ENCODE data around the gene EXOG. TPM values are rescaled to one million over a fixed set of nuclear protein-coding genes. Genes with fewer than 3 reads are reported as not detected.

EXOG gene
- total RNA-seq, 1 experiment from 2014 or later = 13.7 TPM

DNA sequence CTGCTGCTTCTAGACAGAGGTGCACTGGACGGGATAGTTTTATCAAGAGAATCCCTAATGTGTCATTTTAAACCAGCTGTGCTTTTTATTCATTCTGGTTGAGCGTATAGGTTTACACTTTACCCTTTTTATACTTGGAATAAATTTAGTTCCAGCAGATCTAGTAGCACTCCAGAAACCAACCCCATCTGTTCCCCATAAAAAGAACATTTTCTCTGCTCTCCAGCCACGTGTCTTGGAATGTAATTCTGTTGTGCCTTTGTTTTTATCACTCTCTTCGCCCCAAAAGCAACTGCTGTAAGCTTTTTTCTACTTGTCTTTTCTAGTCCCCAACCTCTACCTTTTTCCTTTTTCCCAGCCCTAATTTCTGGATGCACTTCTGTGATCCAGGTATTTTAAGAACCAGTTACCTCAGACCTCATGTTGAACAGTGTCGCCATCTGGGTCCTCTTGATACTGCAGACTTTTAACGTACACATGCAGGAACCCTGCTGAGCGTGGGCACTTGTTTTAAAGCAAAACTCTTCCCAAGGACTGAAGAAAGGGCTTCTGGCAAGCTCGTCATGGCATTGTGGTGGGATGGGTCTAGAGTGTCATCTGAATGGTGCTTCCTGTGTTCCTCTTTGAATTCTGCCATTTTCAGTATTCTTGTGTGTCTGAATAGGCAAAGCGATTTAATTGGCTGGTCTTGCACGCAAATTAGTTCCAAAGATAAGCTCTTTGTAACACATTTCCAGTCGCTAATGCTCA lies 5.7 kb upstream of the EXOG start:
- no peak for TF ChIP-seq ZNF138 (CRISPR knock-in tag; conservative IDR thresholded peaks at IDR 0.05)
- no peak for TF ChIP-seq JUN (CRISPR knock-in tag; IDR thresholded peaks at IDR 0.05)
- TF ChIP-seq, protein P1, sequence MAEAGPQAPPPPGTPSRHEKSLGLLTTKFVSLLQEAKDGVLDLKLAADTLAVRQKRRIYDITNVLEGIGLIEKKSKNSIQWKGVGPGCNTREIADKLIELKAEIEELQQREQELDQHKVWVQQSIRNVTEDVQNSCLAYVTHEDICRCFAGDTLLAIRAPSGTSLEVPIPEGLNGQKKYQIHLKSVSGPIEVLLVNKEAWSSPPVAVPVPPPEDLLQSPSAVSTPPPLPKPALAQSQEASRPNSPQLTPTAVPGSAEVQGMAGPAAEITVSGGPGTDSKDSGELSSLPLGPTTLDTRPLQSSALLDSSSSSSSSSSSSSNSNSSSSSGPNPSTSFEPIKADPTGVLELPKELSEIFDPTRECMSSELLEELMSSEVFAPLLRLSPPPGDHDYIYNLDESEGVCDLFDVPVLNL (CRISPR knock-in tag; IDR thresholded peaks at IDR 0.05; ENCODE audit: borderline replicate concordance, low read depth) = no peak
- TF ChIP-seq, protein P2, sequence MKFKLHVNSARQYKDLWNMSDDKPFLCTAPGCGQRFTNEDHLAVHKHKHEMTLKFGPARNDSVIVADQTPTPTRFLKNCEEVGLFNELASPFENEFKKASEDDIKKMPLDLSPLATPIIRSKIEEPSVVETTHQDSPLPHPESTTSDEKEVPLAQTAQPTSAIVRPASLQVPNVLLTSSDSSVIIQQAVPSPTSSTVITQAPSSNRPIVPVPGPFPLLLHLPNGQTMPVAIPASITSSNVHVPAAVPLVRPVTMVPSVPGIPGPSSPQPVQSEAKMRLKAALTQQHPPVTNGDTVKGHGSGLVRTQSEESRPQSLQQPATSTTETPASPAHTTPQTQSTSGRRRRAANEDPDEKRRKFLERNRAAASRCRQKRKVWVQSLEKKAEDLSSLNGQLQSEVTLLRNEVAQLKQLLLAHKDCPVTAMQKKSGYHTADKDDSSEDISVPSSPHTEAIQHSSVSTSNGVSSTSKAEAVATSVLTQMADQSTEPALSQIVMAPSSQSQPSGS (CRISPR knock-in tag; IDR thresholded peaks at IDR 0.05; ENCODE audit: borderline replicate concordance, low read depth) = no peak
- TF ChIP-seq RORB (CRISPR knock-in tag; IDR thresholded peaks at IDR 0.05) = no peak
- no peak for TF ChIP-seq JAZF1 (CRISPR knock-in tag; IDR thresholded peaks at IDR 0.05)
- TF ChIP-seq PREB (CRISPR knock-in tag; IDR thresholded peaks at IDR 0.05; ENCODE audit: borderline replicate concordance) = no peak
- no peak for TF ChIP-seq SOX15 (CRISPR knock-in tag; IDR thresholded peaks at IDR 0.05)
- no peak for TF ChIP-seq NFE2L1 (CRISPR knock-in tag; IDR thresholded peaks at IDR 0.05)
- no peak for TF ChIP-seq ATF1 (CRISPR knock-in tag; IDR thresholded peaks at IDR 0.05)
- TF ChIP-seq, protein P3, sequence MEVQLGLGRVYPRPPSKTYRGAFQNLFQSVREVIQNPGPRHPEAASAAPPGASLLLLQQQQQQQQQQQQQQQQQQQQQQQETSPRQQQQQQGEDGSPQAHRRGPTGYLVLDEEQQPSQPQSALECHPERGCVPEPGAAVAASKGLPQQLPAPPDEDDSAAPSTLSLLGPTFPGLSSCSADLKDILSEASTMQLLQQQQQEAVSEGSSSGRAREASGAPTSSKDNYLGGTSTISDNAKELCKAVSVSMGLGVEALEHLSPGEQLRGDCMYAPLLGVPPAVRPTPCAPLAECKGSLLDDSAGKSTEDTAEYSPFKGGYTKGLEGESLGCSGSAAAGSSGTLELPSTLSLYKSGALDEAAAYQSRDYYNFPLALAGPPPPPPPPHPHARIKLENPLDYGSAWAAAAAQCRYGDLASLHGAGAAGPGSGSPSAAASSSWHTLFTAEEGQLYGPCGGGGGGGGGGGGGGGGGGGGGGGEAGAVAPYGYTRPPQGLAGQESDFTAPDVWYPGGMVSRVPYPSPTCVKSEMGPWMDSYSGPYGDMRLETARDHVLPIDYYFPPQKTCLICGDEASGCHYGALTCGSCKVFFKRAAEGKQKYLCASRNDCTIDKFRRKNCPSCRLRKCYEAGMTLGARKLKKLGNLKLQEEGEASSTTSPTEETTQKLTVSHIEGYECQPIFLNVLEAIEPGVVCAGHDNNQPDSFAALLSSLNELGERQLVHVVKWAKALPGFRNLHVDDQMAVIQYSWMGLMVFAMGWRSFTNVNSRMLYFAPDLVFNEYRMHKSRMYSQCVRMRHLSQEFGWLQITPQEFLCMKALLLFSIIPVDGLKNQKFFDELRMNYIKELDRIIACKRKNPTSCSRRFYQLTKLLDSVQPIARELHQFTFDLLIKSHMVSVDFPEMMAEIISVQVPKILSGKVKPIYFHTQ (CRISPR knock-in tag; IDR thresholded peaks at IDR 0.05) = no peak
- no peak for TF ChIP-seq KAT7 (CRISPR knock-in tag; IDR thresholded peaks at IDR 0.05; ENCODE audit: borderline replicate concordance)
- TF ChIP-seq TP53 (CRISPR knock-in tag; IDR thresholded peaks at IDR 0.05) = no peak
- TF ChIP-seq, protein P4, sequence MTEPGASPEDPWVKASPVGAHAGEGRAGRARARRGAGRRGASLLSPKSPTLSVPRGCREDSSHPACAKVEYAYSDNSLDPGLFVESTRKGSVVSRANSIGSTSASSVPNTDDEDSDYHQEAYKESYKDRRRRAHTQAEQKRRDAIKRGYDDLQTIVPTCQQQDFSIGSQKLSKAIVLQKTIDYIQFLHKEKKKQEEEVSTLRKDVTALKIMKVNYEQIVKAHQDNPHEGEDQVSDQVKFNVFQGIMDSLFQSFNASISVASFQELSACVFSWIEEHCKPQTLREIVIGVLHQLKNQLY (CRISPR knock-in tag; IDR thresholded peaks at IDR 0.05) = no peak
- TF ChIP-seq ELF4 (CRISPR knock-in tag; IDR thresholded peaks at IDR 0.05; ENCODE audit: low read depth) = no peak
- Mint-ChIP-seq H3K4me3 (no peak overlapping the region), H3K4me1 (no peaks in the 10 kb centered on the region), H3K27me3 (ENCODE audit: low read depth) (no peaks in the 10 kb centered on the region), H3K27ac (no peak overlapping the region; the same call in 1 of the 2 replicates), H3K36me3 (no peaks in the 10 kb centered on the region; the same call in 1 of the 2 replicates), H3K9me3 (no peaks in the 10 kb centered on the region)
- ChIA-PET CTCF (interaction anchor here (1.1 to 1.7 kb wide), 2 partner anchors 38 to 165 kb away, joined by 4 to 6 read pairs; no protein-coding TSS in a partner anchor), POLR2A (no interaction called here)
- ATAC-seq (no peak), DNase-seq (ENCODE audit: low spot score) (no peak)

GRCh38 chr3:38491215-38491614 lies 4.9 kb upstream of the EXOG start:
- ChIA-PET CTCF (interaction anchor here (1.2 to 1.7 kb wide), 2 partner anchors 132 to 164 kb away, joined by 3 to 6 read pairs; no protein-coding TSS in a partner anchor), POLR2A (no interaction called here)
- H3K27me3 Mint-ChIP-seq (ENCODE audit: low read depth) = no peaks in the 10 kb centered on the region
- no peak overlapping the region for H3K4me3 Mint-ChIP-seq
- ATAC-seq (no peak), DNase-seq (ENCODE audit: low spot score) (no peak)
- H3K9me3 Mint-ChIP-seq = no peaks in the 10 kb centered on the region
- no peak overlapping the region for H3K27ac Mint-ChIP-seq
- no peaks in the 10 kb centered on the region for H3K4me1 Mint-ChIP-seq
- H3K36me3 Mint-ChIP-seq = no peaks in the 10 kb centered on the region; the same call in 1 of the 2 replicates
- TF ChIP-seq TEAD4 (CRISPR knock-in tag; IDR thresholded peaks at IDR 0.05) (no peak), ZNF423 (CRISPR knock-in tag; IDR thresholded peaks at IDR 0.05) (no peak), E2F5 (CRISPR knock-in tag; IDR thresholded peaks at IDR 0.05) (no peak), TCF7 (CRISPR knock-in tag; IDR thresholded peaks at IDR 0.05; ENCODE audit: low read depth) (no peak), SOX15 (CRISPR knock-in tag; IDR thresholded peaks at IDR 0.05) (no peak), SMAD4 (CRISPR knock-in tag; IDR thresholded peaks at IDR 0.05) (no peak), ATF1 (CRISPR knock-in tag; IDR thresholded peaks at IDR 0.05) (no peak), GRHL2 (CRISPR knock-in tag; IDR thresholded peaks at IDR 0.05; ENCODE audit: insufficient replicate concordance, severe bottlenecking) (no peak), FOXJ3 (CRISPR knock-in tag; IDR thresholded peaks at IDR 0.05; ENCODE audit: borderline replicate concordance) (no peak), ZNF138 (CRISPR knock-in tag; conservative IDR thresholded peaks at IDR 0.05) (no peak), TEAD1 (CRISPR knock-in tag; IDR thresholded peaks at IDR 0.05) (no peak)
- TF ChIP-seq, protein P5, sequence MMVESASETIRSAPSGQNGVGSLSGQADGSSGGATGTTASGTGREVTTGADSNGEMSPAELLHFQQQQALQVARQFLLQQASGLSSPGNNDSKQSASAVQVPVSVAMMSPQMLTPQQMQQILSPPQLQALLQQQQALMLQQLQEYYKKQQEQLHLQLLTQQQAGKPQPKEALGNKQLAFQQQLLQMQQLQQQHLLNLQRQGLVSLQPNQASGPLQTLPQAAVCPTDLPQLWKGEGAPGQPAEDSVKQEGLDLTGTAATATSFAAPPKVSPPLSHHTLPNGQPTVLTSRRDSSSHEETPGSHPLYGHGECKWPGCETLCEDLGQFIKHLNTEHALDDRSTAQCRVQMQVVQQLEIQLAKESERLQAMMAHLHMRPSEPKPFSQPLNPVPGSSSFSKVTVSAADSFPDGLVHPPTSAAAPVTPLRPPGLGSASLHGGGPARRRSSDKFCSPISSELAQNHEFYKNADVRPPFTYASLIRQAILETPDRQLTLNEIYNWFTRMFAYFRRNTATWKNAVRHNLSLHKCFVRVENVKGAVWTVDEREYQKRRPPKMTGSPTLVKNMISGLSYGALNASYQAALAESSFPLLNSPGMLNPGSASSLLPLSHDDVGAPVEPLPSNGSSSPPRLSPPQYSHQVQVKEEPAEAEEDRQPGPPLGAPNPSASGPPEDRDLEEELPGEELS (CRISPR knock-in tag; IDR thresholded peaks at IDR 0.05) = no peak

Measured in WTC11 (cell line).